Esophagus muscularis mucosa (tissue), 4 donors: ENCODE data around the gene AKAP13.

Experiments used
- EP300 ChIP-seq: sonication (generic); formaldehyde crosslinking; IDR thresholded peaks from one replicate; pipeline ENCODE4 v1.6.1; 2017; ENCODE audit warnings: antibody characterized with exemption
- POLR2A ChIP-seq: fragments of 450-650 bp; IDR thresholded peaks from one replicate; pipeline ENCODE4 v1.6.1; 2017; ENCODE audit warnings: antibody characterized with exemption, moderate library complexity, mild to moderate bottlenecking, low read depth
- POLR2AphosphoS5 ChIP-seq, 2 donors: sonication (generic); formaldehyde crosslinking; IDR thresholded peaks; one replicate each; pipeline ENCODE4 v1.6.1; 2017; ENCODE audit warnings: antibody characterized with exemption in 2 of 2
- TF ChIP-seq, protein P1 (sequence below), 3 experiments: fragments of 200-600 bp in 2 of 3; fragments of 450-650 bp in 1 of 3; sonication (generic) in 2 of 3; IDR thresholded peaks; one replicate each; pipeline ENCODE4 v1.5.1; 2017 to 2019; ENCODE audit warnings: antibody characterized with exemption in 3 of 3, mild to moderate bottlenecking in 2 of 3, moderate library complexity in 1 of 3

DNA sequence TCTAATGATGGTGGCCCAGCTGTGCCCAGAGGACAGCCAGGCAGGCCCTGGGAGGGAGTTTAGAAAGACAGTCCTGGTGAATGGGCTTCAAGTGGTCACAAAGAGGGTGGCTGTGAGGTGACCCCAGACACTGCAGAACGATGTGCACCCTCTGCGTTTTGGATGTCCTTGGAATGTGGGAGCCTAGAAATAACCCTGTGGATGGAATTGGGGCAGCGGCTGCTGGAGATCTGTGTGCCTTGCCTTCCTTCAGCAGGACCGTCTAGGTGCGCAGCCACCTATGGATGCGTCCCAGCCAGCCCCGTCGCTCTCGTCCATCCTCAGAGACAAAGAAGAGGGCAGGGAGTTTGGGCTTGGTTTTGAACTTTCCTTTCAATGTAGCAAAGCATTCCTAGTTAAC lies 367.8 kb downstream of the AKAP13 start:
- TF ChIP-seq POLR2AphosphoS5 (IDR thresholded peaks at IDR 0.05) = no peak
- TF ChIP-seq, protein P1, sequence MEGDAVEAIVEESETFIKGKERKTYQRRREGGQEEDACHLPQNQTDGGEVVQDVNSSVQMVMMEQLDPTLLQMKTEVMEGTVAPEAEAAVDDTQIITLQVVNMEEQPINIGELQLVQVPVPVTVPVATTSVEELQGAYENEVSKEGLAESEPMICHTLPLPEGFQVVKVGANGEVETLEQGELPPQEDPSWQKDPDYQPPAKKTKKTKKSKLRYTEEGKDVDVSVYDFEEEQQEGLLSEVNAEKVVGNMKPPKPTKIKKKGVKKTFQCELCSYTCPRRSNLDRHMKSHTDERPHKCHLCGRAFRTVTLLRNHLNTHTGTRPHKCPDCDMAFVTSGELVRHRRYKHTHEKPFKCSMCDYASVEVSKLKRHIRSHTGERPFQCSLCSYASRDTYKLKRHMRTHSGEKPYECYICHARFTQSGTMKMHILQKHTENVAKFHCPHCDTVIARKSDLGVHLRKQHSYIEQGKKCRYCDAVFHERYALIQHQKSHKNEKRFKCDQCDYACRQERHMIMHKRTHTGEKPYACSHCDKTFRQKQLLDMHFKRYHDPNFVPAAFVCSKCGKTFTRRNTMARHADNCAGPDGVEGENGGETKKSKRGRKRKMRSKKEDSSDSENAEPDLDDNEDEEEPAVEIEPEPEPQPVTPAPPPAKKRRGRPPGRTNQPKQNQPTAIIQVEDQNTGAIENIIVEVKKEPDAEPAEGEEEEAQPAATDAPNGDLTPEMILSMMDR (IDR thresholded peaks at IDR 0.05) = no peak
- TF ChIP-seq EP300 = no peak
- no peak for TF ChIP-seq POLR2A
